GM11168 (cell line): Measurements from ENCODE around the gene TNXB.
"Not testable (repeated sequence)": the region's sequence is repeated elsewhere in the genome, so short reads cannot be mapped to it uniquely, and the experiment has no call there.

Experiments used
- in situ Hi-C: fragments of 300-500 bp; cut with MboI; formaldehyde crosslinking; loops from one replicate; pipeline ENCODE4 v1.12.0; 2022; ENCODE audit warnings: low sequenced_read_pairs; ENCODE audit not compliant: unreplicated experiment

The TNXB gene

DNA sequence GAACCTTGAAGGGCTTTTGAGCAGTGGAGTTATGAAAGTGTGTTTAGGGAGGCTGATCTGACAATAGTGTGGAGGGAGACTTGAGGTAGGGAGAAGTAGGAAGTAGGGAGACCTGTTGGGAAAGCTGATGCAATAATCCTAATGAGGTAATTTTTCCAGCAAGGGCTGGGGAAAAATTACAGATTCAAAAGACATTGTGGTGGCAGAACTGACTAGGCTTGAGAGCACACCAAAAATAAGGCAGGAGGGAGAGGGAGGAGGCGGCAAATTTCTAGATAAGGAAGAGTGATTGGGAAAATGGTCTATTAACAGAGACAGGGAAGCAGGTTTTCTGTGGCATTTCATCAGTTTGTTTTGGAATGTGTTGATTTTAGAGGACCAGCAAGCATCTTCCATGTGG, 37.1 kb upstream of the TNXB start:
- in situ Hi-C loops, result no loop called here

DNA sequence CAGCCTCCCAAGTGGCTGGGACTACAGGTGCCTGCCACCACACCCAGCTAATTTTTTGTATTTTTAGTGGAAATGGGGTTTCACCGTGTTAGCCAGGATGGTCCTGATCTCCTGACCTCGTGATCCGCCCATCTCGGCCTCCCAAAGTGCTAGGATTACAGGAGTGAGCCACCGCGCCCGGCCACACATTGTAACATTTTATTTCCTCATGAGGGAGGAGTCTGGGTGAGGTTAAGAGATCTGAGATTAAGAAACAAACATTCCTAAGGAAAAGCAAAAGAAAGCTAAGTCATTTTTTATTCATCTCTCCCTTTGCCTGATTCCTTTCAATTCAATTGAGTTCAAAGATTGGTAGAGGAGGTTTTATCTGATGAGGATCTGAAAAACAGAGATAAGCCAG, 35.1 kb upstream of the TNXB start:
- in situ Hi-C loops, result not testable (repeated sequence)

DNA sequence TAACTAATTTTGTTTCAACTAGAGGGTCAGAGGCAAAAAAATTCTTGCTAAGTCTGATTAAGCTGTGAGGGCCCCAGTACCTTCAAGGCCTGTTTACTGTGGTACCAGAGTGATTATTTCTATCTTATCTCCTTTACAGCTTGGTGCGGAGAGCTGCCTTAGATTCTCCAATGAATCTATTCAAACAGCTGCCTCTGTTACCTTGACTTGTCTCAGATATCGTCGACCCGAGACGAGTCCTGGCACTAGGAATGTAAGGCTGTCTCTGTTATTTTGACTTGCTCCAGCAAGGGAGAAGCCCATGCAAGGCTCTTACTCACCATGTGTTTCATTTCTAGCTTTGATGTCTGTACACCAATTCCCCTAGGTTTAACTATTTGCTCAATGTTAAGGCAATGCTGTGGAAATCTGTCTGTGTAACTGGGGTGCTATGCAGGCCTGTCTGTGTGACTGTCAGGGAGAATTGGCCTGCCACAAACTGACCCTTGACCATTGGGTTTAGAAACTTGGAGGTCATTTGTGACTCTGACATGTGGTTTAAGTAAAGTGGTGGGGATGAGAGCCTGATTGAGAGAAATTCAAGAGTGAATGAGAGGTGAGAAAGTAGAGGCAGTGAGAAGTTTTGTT, 31.4 kb upstream of the TNXB start:
- in situ Hi-C loops, result no loop called here

DNA sequence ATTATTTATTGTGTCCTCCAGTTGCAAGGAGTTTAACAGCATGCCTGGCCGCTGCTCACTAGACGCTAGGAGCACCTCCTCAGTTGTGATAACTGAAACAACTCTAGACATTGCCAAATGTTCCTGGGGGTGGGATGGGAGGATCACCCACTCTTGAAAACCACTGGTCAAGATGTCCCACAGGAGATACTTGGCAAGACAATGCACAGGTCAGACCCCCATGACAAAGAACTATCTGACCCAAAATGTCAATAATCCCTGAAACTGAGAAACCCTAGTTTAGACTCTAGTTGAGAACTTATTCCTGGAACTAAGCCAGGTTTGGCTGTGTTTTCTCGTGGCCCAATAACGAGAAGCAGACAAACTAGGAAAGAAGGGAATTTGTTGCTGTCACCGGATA, 30.5 kb upstream of the TNXB start:
- in situ Hi-C loops, result no loop called here

DNA sequence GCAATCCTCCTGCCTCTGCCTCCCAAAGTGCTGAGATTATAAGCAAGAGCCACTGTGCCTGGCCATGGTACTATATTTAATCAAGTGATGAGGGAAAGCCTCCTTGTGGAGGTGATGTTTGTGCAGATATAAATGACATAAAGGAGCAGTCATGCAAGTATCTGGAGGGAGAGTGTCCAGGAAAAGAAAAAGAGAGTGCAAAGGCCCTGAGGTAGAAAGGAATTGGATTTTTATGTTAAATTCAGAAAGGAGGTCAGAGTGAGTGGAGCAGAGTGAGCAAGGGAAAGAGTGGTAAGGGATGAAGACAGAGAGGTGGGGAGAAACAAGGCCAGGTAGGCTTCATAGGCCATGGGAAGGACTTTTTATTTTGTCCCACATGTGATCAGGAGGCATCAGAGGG, 28.3 kb upstream of the TNXB start:
- in situ Hi-C loops, result no loop called here

DNA sequence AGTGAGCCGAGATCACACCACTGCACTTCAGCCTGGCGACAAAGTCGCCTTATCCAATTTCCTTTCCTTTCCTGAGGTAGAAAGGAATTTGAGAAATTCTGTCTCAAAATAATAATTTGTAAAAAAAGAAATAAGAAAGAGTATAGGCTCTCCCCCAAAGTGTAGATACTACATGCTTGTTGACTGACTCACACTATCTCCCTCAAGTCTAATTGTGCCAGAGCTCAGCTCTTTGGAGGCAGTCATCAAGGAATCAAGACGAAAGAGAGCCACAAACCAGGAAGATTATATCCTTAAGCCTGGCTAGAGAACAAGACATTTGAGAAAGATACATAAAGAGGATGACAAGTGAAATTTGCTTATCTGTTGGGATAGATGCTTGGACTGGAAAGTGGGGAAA, 24.6 kb upstream of the TNXB start:
- in situ Hi-C loops, result no loop called here

DNA sequence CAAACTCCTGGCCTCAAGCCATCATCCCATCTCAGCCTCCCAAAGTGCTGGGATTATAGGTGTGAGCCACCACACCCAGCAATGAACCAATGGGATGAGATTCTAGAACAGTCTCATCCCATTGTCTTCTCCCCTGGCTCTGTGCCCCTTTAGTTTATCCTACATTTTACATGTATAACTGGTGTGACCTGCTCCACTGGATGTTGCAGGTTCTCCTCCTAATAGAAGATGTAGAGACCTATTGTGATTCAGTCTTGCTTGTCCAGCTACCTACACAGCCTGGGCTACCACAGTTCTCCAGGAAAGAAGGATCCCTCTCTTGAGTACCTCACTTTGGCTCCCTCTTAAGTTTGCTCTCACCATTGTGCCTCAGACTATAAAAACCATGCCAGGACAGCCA, 23.0 kb upstream of the TNXB start:
- in situ Hi-C loops, result no loop called here

DNA sequence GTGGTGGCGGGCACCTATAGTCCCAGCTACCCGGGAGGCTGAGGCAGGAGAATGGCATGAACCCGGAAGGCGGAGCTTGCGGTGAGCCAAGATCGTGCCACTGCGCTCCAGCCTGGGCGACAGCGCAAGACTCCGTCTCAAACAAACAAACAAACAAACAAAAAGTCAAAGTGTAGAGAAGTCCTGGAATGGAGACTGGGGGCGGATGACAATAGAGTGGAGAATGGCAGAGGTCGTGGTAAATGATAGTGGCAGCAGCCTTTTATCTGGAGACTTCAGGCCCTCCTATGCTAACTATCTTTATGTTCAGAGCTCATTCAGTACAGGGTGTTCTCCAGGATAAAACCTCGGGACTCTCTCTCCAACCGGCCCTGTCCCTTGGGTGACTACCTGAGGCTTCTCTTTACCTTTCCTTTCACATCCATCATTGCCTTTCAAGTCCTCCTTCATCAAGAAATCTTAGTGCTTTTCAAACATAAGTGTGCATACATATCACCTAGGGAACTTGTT, 22.4 kb upstream of the TNXB start:
- in situ Hi-C loops, result no loop called here

DNA sequence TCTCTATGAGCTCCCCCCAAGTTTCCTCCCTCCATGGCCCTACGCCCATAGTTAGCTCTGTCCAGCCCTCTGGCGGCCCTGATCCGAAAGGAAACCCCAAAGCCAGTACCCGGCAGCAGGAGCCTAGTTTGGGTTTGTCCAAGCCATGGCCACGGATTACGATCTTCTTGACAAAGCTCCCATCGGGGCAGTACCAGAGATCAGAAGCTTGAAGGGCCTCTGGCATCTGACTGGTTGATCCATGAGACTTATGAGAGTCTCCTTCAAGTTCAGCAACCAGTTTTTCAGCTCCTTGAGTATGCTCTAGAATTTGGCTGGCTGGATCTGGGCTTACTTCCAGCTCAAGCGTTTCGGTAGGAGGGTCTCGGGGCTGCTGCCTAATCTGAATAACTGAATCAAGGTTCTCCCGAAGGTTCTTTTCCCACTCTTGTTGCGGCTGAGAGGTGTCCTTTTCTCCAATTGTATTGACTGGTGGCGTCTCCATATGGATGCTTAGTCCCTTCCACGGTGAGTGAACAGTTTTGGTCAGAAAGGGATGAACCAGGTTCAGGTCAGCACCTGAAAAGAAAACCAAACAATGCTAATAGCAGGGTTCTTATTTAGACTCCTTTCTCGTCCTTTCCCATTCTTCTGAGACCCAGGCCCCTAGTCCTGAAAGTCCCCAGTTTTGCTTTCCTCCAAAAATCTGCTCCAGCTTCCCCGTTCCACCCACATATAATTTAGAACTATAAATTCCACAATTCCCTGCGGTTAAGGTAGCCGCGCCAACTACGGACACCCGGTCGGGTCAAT, 20.4 kb upstream of the TNXB start:
- in situ Hi-C loops, result no loop called here

DNA sequence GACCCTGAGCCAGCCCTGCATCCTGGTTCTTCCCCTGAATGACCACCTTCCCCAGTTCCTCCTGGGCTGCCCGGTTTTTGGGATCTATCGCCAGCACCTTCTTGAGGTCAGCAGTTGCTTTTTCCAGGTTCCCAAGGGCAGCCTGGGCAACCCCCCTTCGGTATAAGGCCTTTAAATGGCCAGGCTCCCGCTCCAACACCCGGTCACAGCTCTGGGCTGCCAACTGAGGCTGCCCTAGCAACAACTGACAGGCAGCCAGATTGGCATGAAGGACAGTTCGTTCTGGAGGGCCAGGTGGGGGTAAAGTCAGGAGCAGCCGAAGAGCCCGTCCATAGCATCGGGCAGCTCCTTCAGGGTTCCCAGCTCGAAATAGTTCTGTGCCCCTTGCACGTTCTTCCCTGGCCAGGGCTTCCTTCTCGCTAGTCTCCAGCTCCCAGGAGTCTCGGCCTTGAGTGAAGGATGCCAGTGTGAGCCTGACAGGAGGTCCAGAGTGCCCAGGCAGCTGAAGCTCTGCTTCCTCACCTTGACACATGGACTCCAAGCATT, 19.7 kb upstream of the TNXB start:
- in situ Hi-C loops, result no loop called here

DNA sequence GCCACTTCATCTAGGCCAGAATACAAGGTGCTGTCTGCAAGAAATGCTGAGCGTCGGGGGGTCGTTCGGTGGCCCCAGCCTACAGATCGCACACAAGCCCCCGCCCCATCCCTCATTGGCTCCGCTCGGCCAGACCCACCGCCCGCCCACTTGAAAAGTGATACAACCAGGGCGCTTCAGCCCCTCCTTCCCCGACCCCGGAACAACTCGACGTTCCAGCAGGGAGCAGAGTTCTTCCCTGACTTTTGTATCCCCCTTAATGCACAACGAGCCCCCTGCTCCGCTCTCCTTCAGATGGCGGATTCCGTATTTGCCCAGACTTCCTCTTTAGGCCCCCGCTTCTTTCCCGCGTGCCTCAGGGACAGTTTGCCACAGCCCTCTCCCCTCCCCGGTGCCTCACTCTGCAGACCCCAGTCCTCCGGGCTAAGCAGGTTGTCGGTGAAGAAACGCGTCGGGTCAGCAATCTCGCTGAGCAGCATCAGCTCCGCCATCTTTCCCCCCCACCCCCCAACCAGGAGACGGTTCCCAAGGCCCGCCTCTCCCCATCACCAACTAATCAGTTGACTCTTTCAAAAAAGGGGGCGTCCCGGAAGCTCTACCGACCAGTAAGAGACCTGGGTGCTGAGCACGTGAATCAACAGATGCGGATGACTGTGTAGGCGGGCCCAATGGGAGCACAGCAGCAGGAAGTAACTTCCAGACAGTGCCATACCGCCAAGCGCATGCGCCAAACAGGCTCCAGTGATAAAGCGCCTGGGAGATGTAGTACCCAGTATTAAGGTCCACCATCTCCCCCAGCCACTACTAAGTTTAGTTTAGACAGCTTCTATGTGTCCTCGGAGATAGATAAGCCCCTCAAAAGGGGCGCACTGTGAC, 18.8 kb upstream of the TNXB start, which contains the start of gene ATF6B:
Gene ATF6B (minus strand): TSS at position 530 of the 876 bp plus-strand sequence. CDS start 39 bp downstream, at position 491.
- in situ Hi-C loops, result no loop called here

DNA sequence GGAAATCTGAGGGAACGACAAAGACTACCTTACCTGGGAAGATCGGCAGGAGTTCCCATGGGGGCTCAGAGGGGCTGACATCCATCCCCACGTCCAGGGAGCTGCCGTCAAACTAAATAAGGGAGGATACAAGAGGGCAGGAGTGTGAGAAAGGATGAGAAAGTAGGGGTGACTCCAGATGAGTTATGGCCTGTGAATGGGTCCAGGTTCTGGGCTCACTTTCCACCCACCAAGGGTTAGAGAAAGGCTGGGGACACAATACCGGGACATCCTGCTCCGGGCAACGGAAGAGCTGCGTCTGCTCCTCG, 18.2 kb upstream of the TNXB start:
- in situ Hi-C loops, result no loop called here

DNA sequence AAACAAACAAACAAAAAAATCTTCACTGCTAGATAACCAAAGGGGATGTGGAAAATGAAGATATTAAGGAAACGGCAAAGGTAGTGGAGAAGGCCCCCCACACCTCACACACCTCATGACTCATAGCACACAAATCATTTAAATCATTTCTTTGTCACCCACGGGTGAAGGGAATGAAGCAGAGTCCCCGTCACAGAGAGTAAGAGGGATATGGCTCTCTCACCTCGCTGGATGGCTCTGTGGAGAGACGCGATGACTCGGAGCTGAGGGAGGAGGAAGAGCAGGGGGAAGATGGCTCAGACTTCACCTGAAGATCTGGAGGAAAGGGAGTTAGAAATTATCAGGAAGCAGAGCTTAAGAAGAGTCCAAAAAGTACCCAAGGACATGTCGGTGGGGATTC, 17.7 kb upstream of the TNXB start:
- in situ Hi-C loops, result no loop called here

DNA sequence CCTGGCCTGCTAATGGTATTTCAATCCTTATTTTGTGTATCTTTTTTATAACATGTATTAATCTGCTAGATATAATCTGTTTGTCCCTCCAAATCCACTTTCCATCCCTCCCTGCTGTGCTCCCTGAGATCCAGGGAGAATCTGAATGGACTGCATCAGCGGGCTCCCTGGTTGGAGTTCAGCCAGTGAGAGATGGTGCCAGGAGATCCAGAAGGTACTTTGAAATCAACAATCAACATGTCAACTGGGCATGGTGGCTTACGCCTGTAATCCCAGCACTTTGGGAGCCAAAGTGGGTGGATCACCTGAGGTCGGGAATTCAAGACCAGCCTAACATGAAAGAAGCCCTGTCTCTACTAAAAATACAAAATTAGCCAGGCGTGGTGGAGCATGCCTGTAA, 14.5 kb upstream of the TNXB start:
- in situ Hi-C loops, result no loop called here

DNA sequence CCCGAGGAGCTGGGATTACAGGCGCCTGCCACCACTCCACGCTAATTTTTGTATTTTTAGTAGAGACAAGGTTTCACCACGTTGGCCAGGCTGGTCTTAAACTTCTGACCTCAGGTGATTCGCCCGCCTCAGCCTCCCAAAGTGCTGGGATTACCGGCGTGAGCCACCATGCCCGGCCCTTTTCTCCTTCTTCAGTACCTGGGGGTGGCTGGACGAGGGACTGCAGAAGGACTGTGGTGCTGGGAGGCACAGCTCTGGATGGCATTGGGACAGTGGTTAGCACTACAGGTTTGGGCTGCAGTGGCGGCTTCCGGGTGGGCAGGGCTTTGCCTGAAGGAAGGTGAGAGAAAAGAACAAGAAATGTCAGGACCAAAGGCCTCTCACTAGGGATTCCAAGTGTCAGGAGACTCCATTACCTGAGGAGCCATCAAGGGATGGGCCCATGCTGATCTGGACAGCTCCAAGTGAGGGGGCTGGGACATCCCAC, 11.5 kb upstream of the TNXB start:
- in situ Hi-C loops, result no loop called here

DNA sequence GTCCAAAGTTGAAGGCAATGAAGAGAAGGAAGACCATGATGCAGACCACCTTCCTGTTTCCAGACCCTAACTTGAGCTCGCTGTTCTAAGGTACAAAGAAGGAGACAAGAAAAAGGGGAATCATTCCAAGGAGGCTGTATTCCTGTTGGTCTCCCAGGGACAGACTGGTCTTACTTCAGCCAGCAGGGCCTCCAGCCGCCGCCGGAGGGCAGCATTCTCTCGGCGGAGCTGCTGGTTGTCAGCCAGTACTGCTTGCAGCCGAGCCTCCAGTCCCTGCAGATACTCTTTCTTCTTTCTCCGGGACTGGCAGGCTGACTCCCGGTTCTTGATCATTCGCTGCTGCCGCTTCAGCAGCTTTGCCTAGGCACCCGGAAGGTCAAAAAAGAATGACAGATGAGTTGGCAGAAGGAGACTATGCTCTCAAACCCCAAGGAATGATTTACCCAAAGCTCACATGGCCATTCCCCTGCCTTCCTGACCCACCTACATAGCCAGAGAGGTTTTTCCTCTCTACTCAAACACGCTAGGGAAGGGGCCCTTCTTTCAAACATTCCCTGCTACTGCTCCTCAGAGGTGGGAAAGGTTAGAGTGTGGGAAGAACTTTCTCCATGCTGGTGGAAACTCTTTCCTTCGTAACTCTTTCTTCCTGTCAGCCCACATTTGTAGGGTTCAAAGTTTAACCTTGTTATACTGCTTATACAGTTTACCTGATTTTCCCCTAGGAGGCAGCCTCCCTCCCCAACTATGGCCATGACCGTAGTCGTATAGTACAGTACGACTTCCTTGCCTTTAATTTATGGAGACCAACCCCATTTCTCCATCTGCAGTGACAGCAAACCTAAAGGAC, 9.9 kb upstream of the TNXB start:
- in situ Hi-C loops, result no loop called here

DNA sequence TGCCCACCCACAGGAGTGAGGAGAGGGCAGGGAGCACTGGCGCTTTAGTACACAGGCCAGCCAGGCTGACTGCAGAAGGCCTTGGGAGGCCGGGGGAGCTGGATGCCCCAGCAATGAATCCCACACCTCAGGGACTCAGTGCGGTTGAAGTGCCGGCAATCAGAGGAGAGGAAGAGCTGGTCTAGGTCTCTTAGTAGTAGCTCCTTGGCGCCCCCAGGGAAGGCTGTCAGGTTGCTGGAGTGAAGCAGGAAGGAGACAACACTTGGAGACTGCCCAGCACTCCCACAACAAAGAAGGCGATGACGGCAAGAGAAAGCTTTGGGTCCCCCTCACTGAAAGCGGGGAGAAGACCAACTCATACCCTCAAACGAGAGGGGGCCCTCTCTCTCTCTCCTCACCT, 8.3 kb upstream of the TNXB start:
- in situ Hi-C loops, result no loop called here

DNA sequence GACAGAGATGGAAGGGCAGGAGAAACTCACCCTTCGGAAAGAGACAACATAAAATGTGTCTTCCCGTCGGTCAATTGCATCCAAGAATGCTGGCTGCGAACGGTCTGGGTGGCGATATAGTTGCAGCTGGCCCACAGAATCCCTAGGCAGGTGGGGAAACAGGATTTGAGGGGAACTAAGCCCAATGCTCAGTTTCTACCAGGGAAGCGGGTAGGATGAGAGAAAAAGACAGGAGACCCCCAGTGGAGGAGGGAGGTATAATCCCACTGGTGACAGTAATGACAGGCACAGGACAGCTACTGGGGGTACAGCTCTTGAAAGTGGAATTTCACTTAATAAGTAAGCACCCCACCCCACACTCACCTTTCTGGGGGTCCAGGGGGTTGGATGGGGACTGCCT, 7.5 kb upstream of the TNXB start:
- in situ Hi-C loops, result no loop called here

DNA sequence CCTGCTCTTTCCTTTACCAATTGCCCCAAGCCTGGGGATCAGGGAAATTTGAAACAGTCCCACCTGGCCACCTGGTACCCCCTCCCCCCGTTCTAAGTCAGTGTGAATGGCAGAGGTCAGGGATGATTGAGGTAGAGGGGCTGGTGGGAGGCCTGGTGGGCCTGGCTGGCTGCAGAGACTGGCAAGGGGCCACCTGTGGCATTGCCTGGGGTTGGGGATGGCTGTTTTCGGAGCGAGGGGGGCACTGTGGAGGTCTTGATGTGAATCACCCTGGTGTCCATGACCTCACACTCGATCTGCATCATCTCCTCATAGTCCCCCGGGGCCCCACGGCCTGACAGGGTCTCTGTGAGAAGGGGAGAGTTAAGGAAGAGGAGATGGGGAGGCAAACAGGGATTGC, 6.5 kb upstream of the TNXB start:
- in situ Hi-C loops, result no loop called here

DNA sequence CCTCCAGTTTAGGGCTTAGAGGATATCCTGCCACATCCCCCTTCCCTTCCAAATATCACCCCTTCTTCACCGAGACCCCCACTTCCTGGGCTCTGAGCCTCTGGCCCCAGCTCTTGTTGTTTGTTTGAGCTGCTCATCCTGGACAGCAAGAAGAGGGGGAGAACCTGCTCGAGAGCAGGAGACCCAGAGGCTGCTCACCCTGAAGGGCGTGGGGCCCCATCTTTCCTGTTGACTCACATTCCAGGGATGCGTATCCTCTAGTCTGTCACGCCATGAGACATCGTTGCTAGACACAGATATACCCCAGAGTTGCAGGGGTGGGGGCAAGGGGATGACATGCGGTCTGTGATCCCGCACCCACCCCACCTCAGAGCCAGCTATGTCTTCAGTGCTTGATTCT, 5.7 kb upstream of the TNXB start:
- in situ Hi-C loops, result no loop called here
